Measurements from ENCODE around the gene NBL1.

- no peak for TF ChIP-seq CTCF (IDR thresholded peaks at IDR 0.05; ENCODE audit: insufficient read depth, low read length, poor library complexity, severe bottlenecking)
- TF ChIP-seq EZH2phosphoT487 (conservative IDR thresholded peaks at IDR 0.05; ENCODE audit: low read length), result no peak
Measured at GRCh38 chr1:19617376-19617775, 26.7 kb upstream of the NBL1 start.
